Parathyroid adenoma (tissue), 2 donors: ENCODE results near the gene KCNIP1.

Source experiments
- H2AFZ ChIP-seq: fragments of 300-600 bp; sonication (generic); one replicate; pipeline ENCODE4 v1.7.0; 2017; ENCODE audit warnings: antibody characterized with exemption, mild to moderate bottlenecking
- H3K27ac ChIP-seq: fragments of 300-600 bp; sonication (generic); one replicate; pipeline ENCODE4 v1.7.0; 2017
- H3K27me3 ChIP-seq: fragments of 300-600 bp; sonication (generic); one replicate; pipeline ENCODE4 v1.7.0; 2017; ENCODE audit warnings: low read length; ENCODE audit not compliant: control insufficient read depth, insufficient read depth
- H3K36me3 ChIP-seq: fragments of 300-600 bp; sonication (generic); one replicate; pipeline ENCODE4 v1.7.0; 2017; ENCODE audit warnings: low read length; ENCODE audit not compliant: control insufficient read depth, insufficient read depth
- H3K4me1 ChIP-seq: fragments of 300-600 bp; sonication (generic); one replicate; pipeline ENCODE4 v1.7.0; 2017; ENCODE audit warnings: control low read depth
- H3K4me2 ChIP-seq: fragments of 300-600 bp; sonication (generic); one replicate; pipeline ENCODE4 v1.7.0; 2017; ENCODE audit warnings: low read length
- H3K4me3 ChIP-seq: fragments of 300-600 bp; sonication (generic); one replicate; pipeline ENCODE4 v1.7.0; 2017; ENCODE audit warnings: low read depth, low read length
- H3K79me2 ChIP-seq: fragments of 300-600 bp; sonication (generic); one replicate; pipeline ENCODE4 v1.7.0; 2017; ENCODE audit warnings: control low read depth
- H3K9ac ChIP-seq: fragments of 300-600 bp; sonication (generic); one replicate; pipeline ENCODE4 v1.7.0; 2017; ENCODE audit warnings: mild to moderate bottlenecking
- H3K9me3 ChIP-seq: fragments of 300-600 bp; sonication (generic); one replicate; pipeline ENCODE4 v1.7.0; 2017; ENCODE audit warnings: low read length; ENCODE audit not compliant: control insufficient read depth
- TF ChIP-seq, protein P1 (sequence below): fragments of 300-600 bp; sonication (generic); IDR thresholded peaks from one replicate; pipeline ENCODE4 v1.7.0; 2017; ENCODE audit warnings: antibody characterized with exemption, mild to moderate bottlenecking
- donor health status: primary hyperparathyroidism.

Gene KCNIP1

DNA sequence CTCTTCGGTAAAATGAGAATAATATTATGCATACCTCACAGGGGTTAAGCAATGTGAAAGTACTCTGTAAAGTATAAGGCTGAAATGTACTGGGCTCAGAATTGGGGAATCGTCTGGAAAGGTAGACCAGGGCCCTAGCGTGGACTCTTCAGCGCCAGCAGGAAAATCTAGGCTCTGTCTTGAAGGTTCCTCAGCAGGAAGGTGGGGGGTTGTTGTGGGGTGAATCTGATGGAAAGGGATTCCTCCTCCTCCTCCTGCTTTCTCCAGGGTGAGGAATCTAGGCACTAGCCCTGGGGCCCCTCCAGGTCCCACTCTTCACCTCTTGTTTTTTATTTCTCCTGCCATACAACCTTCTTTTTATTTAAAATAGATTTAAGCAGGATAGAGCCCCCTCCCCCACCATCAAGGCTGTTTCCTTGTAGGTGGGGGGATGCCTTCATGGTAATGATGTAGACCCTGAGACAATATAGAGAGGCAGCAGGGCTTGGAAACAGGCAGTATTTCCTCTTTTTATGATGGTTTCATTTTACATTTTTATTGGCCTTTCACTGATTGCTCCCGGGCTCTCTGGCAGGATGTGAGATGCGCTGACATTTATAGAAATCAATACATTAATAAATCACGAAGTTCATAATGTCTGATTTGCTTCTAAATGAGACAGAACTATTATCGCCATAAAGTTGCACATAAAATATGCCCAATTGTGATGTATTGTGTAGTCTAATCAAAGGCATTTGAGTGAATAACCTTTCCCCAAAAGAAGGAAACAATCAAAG lies 200.8 kb downstream of the KCNIP1 start:
- H3K4me2 ChIP-seq = no peak overlapping the region
- no peak overlapping the region for H3K9ac ChIP-seq
- no peaks in the 10 kb centered on the region for H3K9me3 ChIP-seq
- H3K27ac ChIP-seq = no peak overlapping the region
- no peaks in the 10 kb centered on the region for H3K27me3 ChIP-seq
- TF ChIP-seq, protein P1, sequence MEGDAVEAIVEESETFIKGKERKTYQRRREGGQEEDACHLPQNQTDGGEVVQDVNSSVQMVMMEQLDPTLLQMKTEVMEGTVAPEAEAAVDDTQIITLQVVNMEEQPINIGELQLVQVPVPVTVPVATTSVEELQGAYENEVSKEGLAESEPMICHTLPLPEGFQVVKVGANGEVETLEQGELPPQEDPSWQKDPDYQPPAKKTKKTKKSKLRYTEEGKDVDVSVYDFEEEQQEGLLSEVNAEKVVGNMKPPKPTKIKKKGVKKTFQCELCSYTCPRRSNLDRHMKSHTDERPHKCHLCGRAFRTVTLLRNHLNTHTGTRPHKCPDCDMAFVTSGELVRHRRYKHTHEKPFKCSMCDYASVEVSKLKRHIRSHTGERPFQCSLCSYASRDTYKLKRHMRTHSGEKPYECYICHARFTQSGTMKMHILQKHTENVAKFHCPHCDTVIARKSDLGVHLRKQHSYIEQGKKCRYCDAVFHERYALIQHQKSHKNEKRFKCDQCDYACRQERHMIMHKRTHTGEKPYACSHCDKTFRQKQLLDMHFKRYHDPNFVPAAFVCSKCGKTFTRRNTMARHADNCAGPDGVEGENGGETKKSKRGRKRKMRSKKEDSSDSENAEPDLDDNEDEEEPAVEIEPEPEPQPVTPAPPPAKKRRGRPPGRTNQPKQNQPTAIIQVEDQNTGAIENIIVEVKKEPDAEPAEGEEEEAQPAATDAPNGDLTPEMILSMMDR = no peak
- no peaks in the 10 kb centered on the region for H3K4me1 ChIP-seq
- no peaks in the 10 kb centered on the region for H3K36me3 ChIP-seq
- H3K4me3 ChIP-seq = no peak overlapping the region
- H3K79me2 ChIP-seq = no peaks in the 10 kb centered on the region
- no peak overlapping the region for H2AFZ ChIP-seq

DNA sequence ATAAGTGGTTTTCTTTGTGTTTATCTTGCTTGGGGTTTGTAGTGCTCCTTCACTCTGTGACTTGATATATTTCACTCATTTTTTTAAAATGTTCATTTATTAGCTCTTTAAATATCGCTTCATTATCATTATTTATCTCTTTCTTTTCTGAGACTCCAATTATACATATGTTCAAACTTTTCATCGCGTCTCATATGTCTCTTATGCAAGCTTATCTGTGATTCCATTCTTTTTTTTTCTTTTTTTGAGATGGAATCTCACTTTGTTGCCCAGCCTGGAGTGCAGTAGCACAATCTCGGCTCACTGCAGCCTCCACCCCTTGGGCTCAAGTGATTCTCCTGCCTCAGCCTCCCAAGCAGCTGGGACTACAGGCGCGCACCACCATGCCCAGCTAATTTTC lies 205.8 kb downstream of the KCNIP1 start:
- H3K79me2 ChIP-seq = no peaks in the 10 kb centered on the region
- no peaks in the 10 kb centered on the region for H3K4me1 ChIP-seq
- no peaks in the 10 kb centered on the region for H3K36me3 ChIP-seq
- TF ChIP-seq, protein P1 = no peak
- no peak overlapping the region for H3K9ac ChIP-seq
- H3K4me3 ChIP-seq = no peak overlapping the region
- H3K27ac ChIP-seq = no peak overlapping the region
- H3K4me2 ChIP-seq = no peak overlapping the region
- no peak overlapping the region for H2AFZ ChIP-seq
- no peaks in the 10 kb centered on the region for H3K27me3 ChIP-seq
- H3K9me3 ChIP-seq = no peaks in the 10 kb centered on the region

DNA sequence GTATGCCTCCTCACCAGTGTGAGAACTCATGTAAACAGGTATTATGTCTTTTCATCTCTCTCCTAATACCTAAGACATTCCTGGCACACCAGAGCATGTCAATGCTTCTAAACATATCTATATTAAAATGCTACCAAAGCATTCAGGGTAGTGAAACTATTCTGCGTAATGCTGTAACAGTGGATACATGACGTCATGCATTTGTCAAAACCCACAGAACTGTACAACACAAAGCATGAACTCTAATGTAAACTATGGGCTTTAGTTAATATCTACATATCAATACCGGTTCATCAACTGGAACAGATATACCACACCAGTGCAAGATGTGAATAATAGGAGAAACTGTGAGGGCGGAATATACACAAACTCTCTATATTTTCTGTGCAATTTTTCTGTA lies 207.5 kb downstream of the KCNIP1 start:
- TF ChIP-seq, protein P1 = no peak
- Histone ChIP-seq H3K27ac (no peak overlapping the region), H3K27me3 (no peaks in the 10 kb centered on the region)

DNA sequence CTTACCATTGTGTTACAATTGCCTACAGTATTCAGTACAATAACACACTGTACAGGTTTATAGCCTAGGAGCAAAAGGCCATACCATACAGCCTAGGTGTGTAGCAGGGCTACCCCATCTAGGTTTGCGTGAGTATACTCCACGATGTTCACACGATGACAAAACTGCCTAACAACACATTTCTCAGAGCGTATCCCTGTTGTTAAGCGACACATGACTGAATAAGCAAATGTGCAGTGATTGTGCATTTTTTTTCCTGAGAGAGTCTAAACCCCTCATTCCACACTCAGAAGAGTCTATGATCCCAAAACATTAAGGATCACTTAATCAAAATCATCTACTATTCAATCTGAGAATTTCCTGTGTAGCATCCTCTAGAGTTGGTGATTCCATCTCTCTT lies 211.3 kb downstream of the KCNIP1 start:
- H3K79me2 ChIP-seq = no peaks in the 10 kb centered on the region
- TF ChIP-seq, protein P1 = no peak
- H2AFZ ChIP-seq = no peak overlapping the region
- H3K27me3 ChIP-seq = no peaks in the 10 kb centered on the region
- no peaks in the 10 kb centered on the region for H3K4me1 ChIP-seq
- H3K36me3 ChIP-seq = no peaks in the 10 kb centered on the region
- H3K9ac ChIP-seq = no peak overlapping the region
- H3K4me2 ChIP-seq = no peak overlapping the region
- H3K4me3 ChIP-seq = no peak overlapping the region
- no peaks in the 10 kb centered on the region for H3K9me3 ChIP-seq
- no peak overlapping the region for H3K27ac ChIP-seq

More for the DNA sequence above, 207.5 kb downstream of the KCNIP1 start:
- no peak overlapping the region for H3K4me2 ChIP-seq
- no peaks in the 10 kb centered on the region for H3K79me2 ChIP-seq
- H3K36me3 ChIP-seq = no peaks in the 10 kb centered on the region
- H2AFZ ChIP-seq = no peak overlapping the region
- H3K9me3 ChIP-seq = no peaks in the 10 kb centered on the region
- H3K4me1 ChIP-seq = no peaks in the 10 kb centered on the region
- no peak overlapping the region for H3K9ac ChIP-seq
- H3K4me3 ChIP-seq = no peak overlapping the region

DNA sequence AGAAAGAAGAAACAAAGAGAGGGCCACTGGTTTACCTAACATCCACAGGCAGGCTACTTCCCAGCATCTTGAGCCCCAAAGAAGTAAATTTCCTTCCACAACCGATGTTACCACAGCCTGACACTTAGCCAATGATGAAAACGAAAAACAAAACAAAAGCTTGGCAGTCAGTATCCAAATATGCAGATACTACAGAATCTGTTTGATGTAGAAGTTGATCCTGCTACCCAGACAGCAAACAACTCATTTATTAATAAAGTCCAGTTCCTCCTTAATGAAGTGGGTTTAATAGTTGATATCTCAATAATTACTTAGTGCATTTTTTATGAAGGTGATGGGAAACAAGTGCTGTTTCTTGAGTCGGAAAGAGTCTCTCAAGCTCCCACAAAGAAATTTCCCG lies 212.6 kb downstream of the KCNIP1 start:
- Histone ChIP-seq H3K9me3 (no peaks in the 10 kb centered on the region), H3K36me3 (no peaks in the 10 kb centered on the region), H3K9ac (no peak overlapping the region), H3K4me2 (no peak overlapping the region), H3K27ac (no peak overlapping the region), H3K4me1 (no peaks in the 10 kb centered on the region), H2AFZ (no peak overlapping the region), H3K4me3 (no peak overlapping the region), H3K79me2 (no peaks in the 10 kb centered on the region), H3K27me3 (no peaks in the 10 kb centered on the region)
- TF ChIP-seq, protein P1 = no peak
